Stomach (tissue), 4 donors: ENCODE measurements around the gene IL36RN.

Experiments
- EP300 ChIP-seq: sonication (generic); formaldehyde crosslinking; IDR thresholded peaks from one replicate; pipeline ENCODE4 v1.6.1; 2017; ENCODE audit warnings: antibody characterized with exemption
- POLR2A ChIP-seq, 4 donors: fragments of 450-650 bp; IDR thresholded peaks; one replicate each; pipeline ENCODE4 v1.6.1; 2016; ENCODE audit warnings: antibody characterized with exemption in 4 of 4, control low read depth in 2 of 4, mild to moderate bottlenecking in 1 of 4, moderate library complexity in 1 of 4
- POLR2AphosphoS5 ChIP-seq, 3 donors: sonication (generic); formaldehyde crosslinking; IDR thresholded peaks; one replicate each; pipeline ENCODE4 v1.6.1; 2016; ENCODE audit warnings: antibody characterized with exemption in 3 of 3
- TF ChIP-seq, protein P1 (sequence below), 7 experiments: fragments of 450-650 bp in 4 of 7; fragments of 200-600 bp in 3 of 7; sonication (generic) in 3 of 7; IDR thresholded peaks; one replicate each; pipeline ENCODE4 v1.5.1; 2016 to 2019; ENCODE audit warnings: antibody characterized with exemption in 7 of 7, control low read depth in 2 of 7, mild to moderate bottlenecking in 1 of 7

- TF ChIP-seq EP300 (no peak), POLR2A (IDR thresholded peaks at IDR 0.05) (no peak), POLR2AphosphoS5 (IDR thresholded peaks at IDR 0.05) (no peak)
- TF ChIP-seq, protein P1, sequence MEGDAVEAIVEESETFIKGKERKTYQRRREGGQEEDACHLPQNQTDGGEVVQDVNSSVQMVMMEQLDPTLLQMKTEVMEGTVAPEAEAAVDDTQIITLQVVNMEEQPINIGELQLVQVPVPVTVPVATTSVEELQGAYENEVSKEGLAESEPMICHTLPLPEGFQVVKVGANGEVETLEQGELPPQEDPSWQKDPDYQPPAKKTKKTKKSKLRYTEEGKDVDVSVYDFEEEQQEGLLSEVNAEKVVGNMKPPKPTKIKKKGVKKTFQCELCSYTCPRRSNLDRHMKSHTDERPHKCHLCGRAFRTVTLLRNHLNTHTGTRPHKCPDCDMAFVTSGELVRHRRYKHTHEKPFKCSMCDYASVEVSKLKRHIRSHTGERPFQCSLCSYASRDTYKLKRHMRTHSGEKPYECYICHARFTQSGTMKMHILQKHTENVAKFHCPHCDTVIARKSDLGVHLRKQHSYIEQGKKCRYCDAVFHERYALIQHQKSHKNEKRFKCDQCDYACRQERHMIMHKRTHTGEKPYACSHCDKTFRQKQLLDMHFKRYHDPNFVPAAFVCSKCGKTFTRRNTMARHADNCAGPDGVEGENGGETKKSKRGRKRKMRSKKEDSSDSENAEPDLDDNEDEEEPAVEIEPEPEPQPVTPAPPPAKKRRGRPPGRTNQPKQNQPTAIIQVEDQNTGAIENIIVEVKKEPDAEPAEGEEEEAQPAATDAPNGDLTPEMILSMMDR (IDR thresholded peaks at IDR 0.05) = no peak
Observed at GRCh38 chr2:113075600-113075999, 16.6 kb downstream of the IL36RN start.
